Omental fat pad (tissue), 4 donors: ENCODE measurements around the gene DDX41. TPM values are rescaled to one million over a fixed set of nuclear protein-coding genes. Genes with fewer than 3 reads are reported as not detected.

Experiments
- ATAC-seq: fragments of 150-250 bp; one replicate; pipeline ENCODE4 v1.9.1; 2016; ENCODE audit warnings: mild to moderate bottlenecking, moderate library complexity; ENCODE audit not compliant: low FRiP score
- DNase-seq: peaks from one replicate; pipeline ENCODE4 v3.0.0-alpha.2; 2019; ENCODE audit warnings: low spot score
- total RNA-seq, 4 donors: library from RNA; depleted of rRNA; stranded (reverse); fragments of >200 nt; gene quantifications; one replicate each; pipeline ENCODE4 v1.1.0, GENCODE V29; 2016
- TF ChIP-seq, protein P1 (sequence below), 3 donors: fragments of 450-650 bp; IDR thresholded peaks; one replicate each; pipeline ENCODE4 v1.5.1; 2016 to 2017; ENCODE audit warnings: antibody characterized with exemption in 3 of 3, mild to moderate bottlenecking in 3 of 3, moderate library complexity in 2 of 3

The DDX41 gene
- total RNA-seq, 4 donors from 2014 or later: 66.2 to 93.7 (median 73.6) TPM

DNA sequence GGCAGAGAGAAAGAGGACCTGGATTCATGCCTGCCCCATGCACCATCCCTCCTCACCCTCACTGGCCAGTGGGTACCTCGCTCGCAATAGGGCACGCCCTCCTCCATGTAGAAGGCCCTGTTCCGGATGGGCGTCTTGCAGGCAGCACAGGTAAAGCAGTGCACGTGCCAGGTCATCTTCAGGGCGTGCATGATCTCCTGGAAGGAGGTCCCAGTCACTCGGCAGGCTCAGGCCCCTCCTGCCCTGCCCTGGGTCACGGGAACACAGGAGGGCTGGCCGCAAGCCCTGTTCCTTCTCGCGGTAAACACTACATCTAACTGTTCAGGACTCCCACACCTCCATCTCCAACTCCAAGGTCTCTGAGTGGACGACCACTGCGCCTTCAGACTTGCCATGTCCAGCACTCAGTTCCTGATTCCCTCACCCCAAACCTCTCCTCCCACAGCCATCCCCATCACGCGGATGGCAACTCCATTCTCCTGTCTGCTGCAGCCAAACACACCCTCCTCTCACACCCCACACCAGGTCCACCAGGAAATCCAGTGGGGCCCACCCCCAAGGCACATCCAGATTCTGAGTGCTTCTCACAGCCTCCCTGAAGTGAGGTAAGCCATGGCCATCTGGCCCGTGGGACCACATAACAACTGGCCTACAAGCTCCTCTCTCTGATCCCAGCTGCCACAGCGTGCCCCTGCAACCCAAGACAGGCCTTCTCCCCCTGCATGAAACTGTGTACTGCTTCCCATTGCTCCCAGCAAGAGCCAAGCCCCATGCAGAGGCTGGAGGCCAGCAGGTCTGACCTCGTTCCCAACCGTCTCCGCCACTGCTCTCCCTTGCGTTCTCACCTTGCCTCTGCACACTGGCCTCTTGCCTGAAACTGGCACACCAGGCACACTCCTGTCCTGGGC lies 32.5 kb downstream of the DDX41 start:
- ATAC-seq: no peak
- DNase-seq: no peak
- TF ChIP-seq, protein P1, sequence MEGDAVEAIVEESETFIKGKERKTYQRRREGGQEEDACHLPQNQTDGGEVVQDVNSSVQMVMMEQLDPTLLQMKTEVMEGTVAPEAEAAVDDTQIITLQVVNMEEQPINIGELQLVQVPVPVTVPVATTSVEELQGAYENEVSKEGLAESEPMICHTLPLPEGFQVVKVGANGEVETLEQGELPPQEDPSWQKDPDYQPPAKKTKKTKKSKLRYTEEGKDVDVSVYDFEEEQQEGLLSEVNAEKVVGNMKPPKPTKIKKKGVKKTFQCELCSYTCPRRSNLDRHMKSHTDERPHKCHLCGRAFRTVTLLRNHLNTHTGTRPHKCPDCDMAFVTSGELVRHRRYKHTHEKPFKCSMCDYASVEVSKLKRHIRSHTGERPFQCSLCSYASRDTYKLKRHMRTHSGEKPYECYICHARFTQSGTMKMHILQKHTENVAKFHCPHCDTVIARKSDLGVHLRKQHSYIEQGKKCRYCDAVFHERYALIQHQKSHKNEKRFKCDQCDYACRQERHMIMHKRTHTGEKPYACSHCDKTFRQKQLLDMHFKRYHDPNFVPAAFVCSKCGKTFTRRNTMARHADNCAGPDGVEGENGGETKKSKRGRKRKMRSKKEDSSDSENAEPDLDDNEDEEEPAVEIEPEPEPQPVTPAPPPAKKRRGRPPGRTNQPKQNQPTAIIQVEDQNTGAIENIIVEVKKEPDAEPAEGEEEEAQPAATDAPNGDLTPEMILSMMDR (IDR thresholded peaks at IDR 0.05): no peak

- DNase-seq: no peak
- ATAC-seq: no peak
- TF ChIP-seq, protein P1 (IDR thresholded peaks at IDR 0.05): no peak
Measured at GRCh38 chr5:177483042-177483441, 33.7 kb downstream of the DDX41 start.

- no peak for ATAC-seq
- TF ChIP-seq, protein P1 (IDR thresholded peaks at IDR 0.05): no peak
- no peak for DNase-seq
Measured at GRCh38 chr5:177482359-177482795, 34.4 kb downstream of the DDX41 start.

GRCh38 chr5:177479774-177480173 lies 37.0 kb downstream of the DDX41 start:
- ATAC-seq (peak; percentile 24), DNase-seq (no peak)
- TF ChIP-seq, protein P1 (IDR thresholded peaks at IDR 0.05): no peak

GRCh38 chr5:177478711-177479646 lies 37.8 kb downstream of the DDX41 start:
- no peak for DNase-seq
- ATAC-seq: peak; percentile 38
- TF ChIP-seq, protein P1 (IDR thresholded peaks at IDR 0.05): no peak

DNA sequence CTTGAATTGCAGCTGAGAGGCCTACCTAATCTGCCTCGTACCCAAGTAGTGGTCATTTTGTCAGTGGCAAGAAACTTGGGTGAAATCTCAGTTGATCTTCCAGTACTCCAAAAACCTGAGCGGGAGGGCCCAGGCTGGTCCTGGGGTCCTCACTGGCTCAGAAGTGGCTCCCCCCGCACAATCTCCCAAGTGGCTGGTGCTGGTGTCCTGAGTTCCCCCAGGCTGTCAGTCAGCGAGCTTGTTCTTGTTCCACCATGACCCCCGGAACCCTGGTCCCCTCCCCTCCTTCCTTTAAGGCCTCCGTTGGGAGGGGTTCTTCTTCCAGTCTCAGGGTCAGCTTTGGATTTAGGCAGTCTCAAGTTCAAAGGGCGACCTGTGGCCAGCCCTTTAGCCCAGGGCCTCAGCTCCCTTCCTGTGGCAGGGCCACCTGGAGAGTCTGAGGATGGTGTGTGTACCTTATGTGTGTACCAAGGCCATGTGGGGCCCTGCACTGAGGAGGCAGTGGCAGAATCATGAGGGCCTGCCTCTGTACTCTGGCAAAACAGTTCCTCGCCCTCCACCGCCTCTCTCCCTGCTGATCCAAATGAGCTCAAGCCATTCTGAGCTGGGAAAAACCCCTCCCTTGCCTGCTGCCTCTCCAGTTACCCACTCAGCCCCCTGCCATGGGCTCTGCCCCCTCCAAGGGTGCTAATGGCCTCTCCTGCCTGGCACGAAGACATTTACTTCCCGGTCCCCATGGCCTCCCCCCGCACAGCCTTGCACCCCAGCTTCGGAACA lies 38.9 kb downstream of the DDX41 start:
- ATAC-seq (no peak), DNase-seq (no peak)
- TF ChIP-seq, protein P1 (IDR thresholded peaks at IDR 0.05): no peak
